Ramos (cell line): ENCODE results near the gene SIPA1L3.
"Not testable (repeated sequence)": the region's sequence is repeated elsewhere in the genome, so short reads cannot be mapped to it uniquely, and the experiment has no call there.

Experiments
- in situ Hi-C: fragments of 300-500 bp; cut with MboI; formaldehyde crosslinking; loops from one replicate; pipeline ENCODE4 v1.14.3; 2022; ENCODE audit warnings: low sequenced_read_pairs; ENCODE audit not compliant: unreplicated experiment

The SIPA1L3 gene

GRCh38 chr19:38015761-38016160 lies 108.8 kb downstream of the SIPA1L3 start:
- in situ Hi-C loops: no loop called here

GRCh38 chr19:38017401-38018151 lies 110.6 kb downstream of the SIPA1L3 start:
- in situ Hi-C loops: no loop called here

GRCh38 chr19:38018694-38019395 lies 111.8 kb downstream of the SIPA1L3 start:
- in situ Hi-C loops: no loop called here

GRCh38 chr19:38019396-38019724 lies 112.4 kb downstream of the SIPA1L3 start:
- in situ Hi-C loops: no loop called here

- in situ Hi-C loops: no loop called here
Measured at GRCh38 chr19:38020311-38020710, 113.3 kb downstream of the SIPA1L3 start.

- in situ Hi-C loops: no loop called here
Measured at GRCh38 chr19:38021352-38021751, 114.3 kb downstream of the SIPA1L3 start.

GRCh38 chr19:38022791-38023670 lies 116.0 kb downstream of the SIPA1L3 start:
- in situ Hi-C loops: no loop called here

- in situ Hi-C loops: no loop called here
Measured at GRCh38 chr19:38023671-38024541, 116.9 kb downstream of the SIPA1L3 start.

- in situ Hi-C loops: no loop called here
Measured at GRCh38 chr19:38024992-38025908, 118.2 kb downstream of the SIPA1L3 start.

- in situ Hi-C loops: no loop called here
Measured at GRCh38 chr19:38025909-38026307, 118.9 kb downstream of the SIPA1L3 start.

- in situ Hi-C loops: no loop called here
Measured at GRCh38 chr19:38028913-38029510, 122.0 kb downstream of the SIPA1L3 start.

- in situ Hi-C loops: not testable (repeated sequence)
Measured at GRCh38 chr19:38030001-38030400, 123.0 kb downstream of the SIPA1L3 start.

GRCh38 chr19:38030686-38031422 lies 123.8 kb downstream of the SIPA1L3 start:
- in situ Hi-C loops: no loop called here

GRCh38 chr19:38031423-38031770 lies 124.4 kb downstream of the SIPA1L3 start:
- in situ Hi-C loops: no loop called here

- in situ Hi-C loops: no loop called here
Measured at GRCh38 chr19:38032151-38032550, 125.1 kb downstream of the SIPA1L3 start.

GRCh38 chr19:38032951-38033350 lies 125.9 kb downstream of the SIPA1L3 start:
- in situ Hi-C loops: no loop called here

GRCh38 chr19:38033658-38034491 lies 126.9 kb downstream of the SIPA1L3 start:
- in situ Hi-C loops: no loop called here
